Testis (tissue), 2 donors: ENCODE measurements around the gene KBTBD6.
"Not testable (repeated sequence)": the region's sequence is repeated elsewhere in the genome, so short reads cannot be mapped to it uniquely, and the experiment has no call there.

Experiments used
- POLR2A ChIP-seq: fragments of 450-650 bp; IDR thresholded peaks from one replicate; pipeline ENCODE4 v1.6.1; 2017; ENCODE audit warnings: antibody characterized with exemption, mild to moderate bottlenecking, moderate library complexity
- TF ChIP-seq, protein P1 (sequence below), 3 experiments: fragments of 450-650 bp in 2 of 3; fragments of 200-600 bp in 1 of 3; sonication (generic) in 1 of 3; IDR thresholded peaks; one replicate each; pipeline ENCODE4 v1.5.1; 2016 to 2019; ENCODE audit warnings: antibody characterized with exemption in 3 of 3, mild to moderate bottlenecking in 2 of 3, moderate library complexity in 1 of 3

DNA sequence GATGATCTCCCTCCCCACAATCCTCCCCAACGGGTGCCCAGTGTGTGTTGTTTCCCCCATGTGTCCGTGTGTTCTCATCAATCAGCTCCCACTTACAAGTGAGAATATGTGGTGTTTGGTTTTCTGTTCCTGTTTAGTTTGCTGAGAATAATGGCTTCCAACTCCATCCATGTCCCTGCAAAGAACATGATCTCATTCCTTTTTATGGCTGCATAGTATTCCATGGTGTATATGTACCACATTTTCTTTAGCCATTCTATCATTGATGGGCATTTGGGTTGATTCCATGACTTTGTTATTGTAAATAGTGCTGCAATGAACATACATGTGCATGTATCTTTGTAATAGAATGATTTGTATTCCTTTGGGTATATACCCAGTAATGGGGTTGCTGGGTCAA is 36.9 kb downstream of the KBTBD6 start:
- TF ChIP-seq, protein P1, sequence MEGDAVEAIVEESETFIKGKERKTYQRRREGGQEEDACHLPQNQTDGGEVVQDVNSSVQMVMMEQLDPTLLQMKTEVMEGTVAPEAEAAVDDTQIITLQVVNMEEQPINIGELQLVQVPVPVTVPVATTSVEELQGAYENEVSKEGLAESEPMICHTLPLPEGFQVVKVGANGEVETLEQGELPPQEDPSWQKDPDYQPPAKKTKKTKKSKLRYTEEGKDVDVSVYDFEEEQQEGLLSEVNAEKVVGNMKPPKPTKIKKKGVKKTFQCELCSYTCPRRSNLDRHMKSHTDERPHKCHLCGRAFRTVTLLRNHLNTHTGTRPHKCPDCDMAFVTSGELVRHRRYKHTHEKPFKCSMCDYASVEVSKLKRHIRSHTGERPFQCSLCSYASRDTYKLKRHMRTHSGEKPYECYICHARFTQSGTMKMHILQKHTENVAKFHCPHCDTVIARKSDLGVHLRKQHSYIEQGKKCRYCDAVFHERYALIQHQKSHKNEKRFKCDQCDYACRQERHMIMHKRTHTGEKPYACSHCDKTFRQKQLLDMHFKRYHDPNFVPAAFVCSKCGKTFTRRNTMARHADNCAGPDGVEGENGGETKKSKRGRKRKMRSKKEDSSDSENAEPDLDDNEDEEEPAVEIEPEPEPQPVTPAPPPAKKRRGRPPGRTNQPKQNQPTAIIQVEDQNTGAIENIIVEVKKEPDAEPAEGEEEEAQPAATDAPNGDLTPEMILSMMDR (IDR thresholded peaks at IDR 0.05) = not testable (repeated sequence)
- TF ChIP-seq POLR2A = not testable (repeated sequence)
